HG03175 (cell line): ENCODE data around the gene LCE3A.

Source experiments
- ATAC-seq: cut with Tn5 transposase; IDR thresholded peaks from one replicate; pipeline ENCODE4 v1.9.1; 2021; ENCODE audit warnings: mild to moderate bottlenecking, moderate library complexity; ENCODE audit not compliant: unreplicated experiment

The LCE3A gene

GRCh38 chr1:152577168-152577567 is 45.7 kb downstream of the LCE3A start:
- no peak for ATAC-seq
